ENCODE measurements around the gene SLC25A42.

DNA sequence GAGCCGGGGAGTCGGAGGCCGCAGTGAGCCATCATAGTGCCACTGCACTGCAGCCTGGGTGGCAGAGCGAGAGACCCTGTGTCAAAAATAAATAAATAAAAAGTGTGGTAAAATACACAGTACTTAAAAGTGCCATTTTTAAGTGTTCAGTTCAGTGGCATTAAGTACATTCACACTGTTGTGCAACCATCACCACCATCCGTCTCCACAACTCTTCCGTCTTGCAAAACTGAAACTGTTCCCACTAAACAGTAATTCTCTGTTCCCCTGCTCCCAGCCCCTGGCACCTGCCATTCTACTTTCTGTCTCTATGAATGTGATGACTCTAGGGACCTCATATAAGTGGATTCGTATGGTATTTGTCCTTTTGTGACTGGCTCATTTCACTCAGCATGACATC lies 13.3 kb downstream of the SLC25A42 start:
- TF ChIP-seq, protein P1, sequence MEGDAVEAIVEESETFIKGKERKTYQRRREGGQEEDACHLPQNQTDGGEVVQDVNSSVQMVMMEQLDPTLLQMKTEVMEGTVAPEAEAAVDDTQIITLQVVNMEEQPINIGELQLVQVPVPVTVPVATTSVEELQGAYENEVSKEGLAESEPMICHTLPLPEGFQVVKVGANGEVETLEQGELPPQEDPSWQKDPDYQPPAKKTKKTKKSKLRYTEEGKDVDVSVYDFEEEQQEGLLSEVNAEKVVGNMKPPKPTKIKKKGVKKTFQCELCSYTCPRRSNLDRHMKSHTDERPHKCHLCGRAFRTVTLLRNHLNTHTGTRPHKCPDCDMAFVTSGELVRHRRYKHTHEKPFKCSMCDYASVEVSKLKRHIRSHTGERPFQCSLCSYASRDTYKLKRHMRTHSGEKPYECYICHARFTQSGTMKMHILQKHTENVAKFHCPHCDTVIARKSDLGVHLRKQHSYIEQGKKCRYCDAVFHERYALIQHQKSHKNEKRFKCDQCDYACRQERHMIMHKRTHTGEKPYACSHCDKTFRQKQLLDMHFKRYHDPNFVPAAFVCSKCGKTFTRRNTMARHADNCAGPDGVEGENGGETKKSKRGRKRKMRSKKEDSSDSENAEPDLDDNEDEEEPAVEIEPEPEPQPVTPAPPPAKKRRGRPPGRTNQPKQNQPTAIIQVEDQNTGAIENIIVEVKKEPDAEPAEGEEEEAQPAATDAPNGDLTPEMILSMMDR (IDR thresholded peaks at IDR 0.05; ENCODE audit: extremely low read depth in 1 of 2, insufficient read depth in 1 of 2, low read depth in 1 of 2, low read length in 2 of 2) = no peak
- no peak for TF ChIP-seq EZH2 (IDR thresholded peaks at IDR 0.05; ENCODE audit: borderline replicate concordance, low read depth, low read length, severe bottlenecking)
- TF ChIP-seq, protein P2, sequence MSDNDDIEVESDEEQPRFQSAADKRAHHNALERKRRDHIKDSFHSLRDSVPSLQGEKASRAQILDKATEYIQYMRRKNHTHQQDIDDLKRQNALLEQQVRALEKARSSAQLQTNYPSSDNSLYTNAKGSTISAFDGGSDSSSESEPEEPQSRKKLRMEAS (IDR thresholded peaks at IDR 0.05; ENCODE audit: insufficient read depth, insufficient read length) = no peak
